Fibroblast of lung (primary cell): Measurements from ENCODE around the gene C1QTNF8. TPM values are rescaled to one million over a fixed set of nuclear protein-coding genes. Genes with fewer than 3 reads are reported as not detected.

Source experiments
- DNase-seq, 2 donors: peaks; one replicate each; pipeline versions ENCODE4 v3.0.0 to v3.0.0-alpha.2; 2010; ENCODE audit warnings: low read depth in 2 of 2
- H2AFZ ChIP-seq: 2 replicates; pipeline ENCODE4 v1.5.1; 2012; ENCODE audit warnings: low read length, control low read depth, inconsistent platforms
- H3K27ac ChIP-seq: 2 replicates; pipeline ENCODE4 v1.5.1; 2011; ENCODE audit warnings: low read length, control low read depth; ENCODE audit not compliant: insufficient read depth
- H3K27me3 ChIP-seq: 2 replicates; pipeline ENCODE4 v1.5.1; 2011; ENCODE audit warnings: mild to moderate bottlenecking, low read length; ENCODE audit not compliant: control insufficient read depth, insufficient read depth
- H3K36me3 ChIP-seq: 2 replicates; pipeline ENCODE4 v1.5.1; 2011; ENCODE audit warnings: low read length; ENCODE audit not compliant: control insufficient read depth, insufficient read depth
- H3K4me1 ChIP-seq: 2 replicates; pipeline ENCODE4 v1.5.1; 2011; ENCODE audit warnings: low read length; ENCODE audit not compliant: control insufficient read depth, insufficient read depth; ENCODE audit errors: extremely low read depth
- H3K4me2 ChIP-seq: 2 replicates; pipeline ENCODE4 v1.5.1; 2011; ENCODE audit warnings: low read length, control low read depth; ENCODE audit not compliant: insufficient read depth; ENCODE audit errors: extremely low read depth
- H3K4me3 ChIP-seq, 4 experiments: fragments of 200-600 bp in 1 of 4; sonication (generic) in 1 of 4; replicated peaks in 1 of 4; 2 replicates each; pipeline ENCODE4 v1.5.1; 2011 to 2016; ENCODE audit warnings: low read length in 4 of 4, low read depth in 3 of 4, mild to moderate bottlenecking in 3 of 4, control low read depth in 2 of 4, inconsistent platforms in 1 of 4, mixed read lengths in 1 of 4; ENCODE audit not compliant: insufficient read depth in 1 of 4; ENCODE audit errors: control extremely low read depth in 1 of 4
- H3K79me2 ChIP-seq: 2 replicates; pipeline ENCODE4 v1.5.1; 2012; ENCODE audit warnings: mild to moderate bottlenecking, low read length, inconsistent platforms; ENCODE audit not compliant: control insufficient read depth, insufficient read depth
- H3K9ac ChIP-seq: 2 replicates; pipeline ENCODE4 v1.5.1; 2011; ENCODE audit warnings: mild to moderate bottlenecking, low read length, control low read depth; ENCODE audit not compliant: insufficient read depth
- H3K9me3 ChIP-seq: 2 replicates; pipeline ENCODE4 v1.5.1; 2012; ENCODE audit warnings: low read depth, low read length; ENCODE audit not compliant: control insufficient read depth, insufficient read depth
- H4K20me1 ChIP-seq: 2 replicates; pipeline ENCODE4 v1.5.1; 2011; ENCODE audit warnings: low read length; ENCODE audit not compliant: control insufficient read depth, insufficient read depth; ENCODE audit errors: extremely low read depth
- EZH2 ChIP-seq: IDR thresholded peaks from 2 replicates; pipeline ENCODE4 v1.5.1; 2012; ENCODE audit warnings: low read length, control low read depth, mild to moderate bottlenecking; ENCODE audit errors: missing control alignments
- polyA plus RNA-seq, 2 donors: library from polyadenylated mRNA; depleted of rRNA in 1 of 2; stranded (reverse) in 1 of 2; unstranded in 1 of 2; fragments of >200 nt; gene quantifications; 2 replicates each; pipeline ENCODE4 v1.2.1, GENCODE V29; 2011 to 2012; ENCODE audit warnings: missing spikeins in 1 of 2
- total RNA-seq: library from RNA; depleted of rRNA; stranded (reverse); fragments of >200 nt; gene quantifications from 2 replicates; pipeline ENCODE4 v1.2.1, GENCODE V29; 2014
- TF ChIP-seq, protein P1 (sequence below), 2 donors: IDR thresholded peaks in 1 of 2; conservative IDR thresholded peaks in 1 of 2; 1 replicate in 1 of 2; 2 replicates in 1 of 2; pipeline ENCODE4 v1.5.1; 2011 to 2012; ENCODE audit warnings: low read length in 2 of 2, control low read depth in 1 of 2, inconsistent platforms in 1 of 2, low read depth in 1 of 2, mild to moderate bottlenecking in 1 of 2

Gene C1QTNF8
- total and polyA plus RNA-seq, 2 donors (not counting 1 experiment from before 2014, with no cell fraction given) = not detected

DNA sequence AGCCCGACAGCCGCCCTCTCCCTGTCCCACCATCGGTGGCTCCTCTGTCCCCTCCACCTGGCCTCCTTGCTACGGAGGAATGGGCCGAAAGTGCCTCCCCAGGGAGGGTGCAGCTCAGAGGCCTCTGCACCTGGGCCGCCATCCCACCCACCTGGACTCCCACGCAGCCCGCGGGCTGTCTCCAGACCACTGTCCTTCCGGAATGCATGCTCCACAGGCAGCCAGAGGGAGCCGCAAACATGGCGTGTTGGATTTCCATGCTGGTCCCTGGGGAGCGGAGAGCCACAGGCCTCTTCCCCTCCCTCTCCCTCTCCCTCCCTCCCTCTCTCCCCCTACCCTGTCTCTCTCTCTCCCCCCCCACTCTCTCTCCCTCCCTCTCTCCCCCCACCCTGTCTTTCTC is 20.5 kb downstream of the C1QTNF8 start:
- Histone ChIP-seq H3K36me3 (no peaks in the 10 kb centered on the region), H4K20me1 (no peaks in the 10 kb centered on the region), H3K4me3 (no peak overlapping the region), H3K4me1 (no peaks in the 10 kb centered on the region), H3K27ac (no peak overlapping the region), H3K79me2 (no peaks in the 10 kb centered on the region), H3K27me3 (no peaks in the 10 kb centered on the region), H3K9me3 (no peaks in the 10 kb centered on the region), H2AFZ (no peak overlapping the region), H3K9ac (no peak overlapping the region), H3K4me2 (no peak overlapping the region)
- TF ChIP-seq EZH2 = no peak
- TF ChIP-seq, protein P1, sequence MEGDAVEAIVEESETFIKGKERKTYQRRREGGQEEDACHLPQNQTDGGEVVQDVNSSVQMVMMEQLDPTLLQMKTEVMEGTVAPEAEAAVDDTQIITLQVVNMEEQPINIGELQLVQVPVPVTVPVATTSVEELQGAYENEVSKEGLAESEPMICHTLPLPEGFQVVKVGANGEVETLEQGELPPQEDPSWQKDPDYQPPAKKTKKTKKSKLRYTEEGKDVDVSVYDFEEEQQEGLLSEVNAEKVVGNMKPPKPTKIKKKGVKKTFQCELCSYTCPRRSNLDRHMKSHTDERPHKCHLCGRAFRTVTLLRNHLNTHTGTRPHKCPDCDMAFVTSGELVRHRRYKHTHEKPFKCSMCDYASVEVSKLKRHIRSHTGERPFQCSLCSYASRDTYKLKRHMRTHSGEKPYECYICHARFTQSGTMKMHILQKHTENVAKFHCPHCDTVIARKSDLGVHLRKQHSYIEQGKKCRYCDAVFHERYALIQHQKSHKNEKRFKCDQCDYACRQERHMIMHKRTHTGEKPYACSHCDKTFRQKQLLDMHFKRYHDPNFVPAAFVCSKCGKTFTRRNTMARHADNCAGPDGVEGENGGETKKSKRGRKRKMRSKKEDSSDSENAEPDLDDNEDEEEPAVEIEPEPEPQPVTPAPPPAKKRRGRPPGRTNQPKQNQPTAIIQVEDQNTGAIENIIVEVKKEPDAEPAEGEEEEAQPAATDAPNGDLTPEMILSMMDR (conservative IDR thresholded peaks at IDR 0.05 in 1 of 2, IDR thresholded peaks at IDR 0.05 in 1 of 2; ENCODE audit: low read depth in 1 of 2, low read length in 2 of 2) = no peak
- DNase-seq = no peak

DNA sequence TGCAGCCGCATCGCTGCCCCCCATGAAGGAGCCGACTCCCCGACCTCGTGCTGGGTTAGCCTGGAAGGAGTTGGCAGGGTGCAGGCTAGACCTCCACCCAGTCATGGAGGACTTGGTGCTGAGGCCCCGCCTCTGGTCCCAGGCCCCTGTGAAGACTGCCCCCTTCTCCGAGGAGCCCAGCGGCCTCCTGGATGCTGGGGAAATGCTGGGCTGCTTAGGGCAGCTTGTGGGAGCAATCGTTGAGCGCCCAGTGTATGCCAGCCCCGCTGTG is 21.7 kb downstream of the C1QTNF8 start:
- H3K4me3 ChIP-seq = no peak overlapping the region
- H3K4me2 ChIP-seq = no peak overlapping the region
- no peak overlapping the region for H3K9ac ChIP-seq
- no peaks in the 10 kb centered on the region for H3K27me3 ChIP-seq
- H3K79me2 ChIP-seq = no peaks in the 10 kb centered on the region
- no peak overlapping the region for H2AFZ ChIP-seq
- H3K9me3 ChIP-seq = no peaks in the 10 kb centered on the region
- H3K27ac ChIP-seq = no peak overlapping the region
- H3K4me1 ChIP-seq = no peaks in the 10 kb centered on the region
- TF ChIP-seq EZH2 = no peak
- H3K36me3 ChIP-seq = no peaks in the 10 kb centered on the region
- no peak for DNase-seq
- H4K20me1 ChIP-seq = no peaks in the 10 kb centered on the region

DNA sequence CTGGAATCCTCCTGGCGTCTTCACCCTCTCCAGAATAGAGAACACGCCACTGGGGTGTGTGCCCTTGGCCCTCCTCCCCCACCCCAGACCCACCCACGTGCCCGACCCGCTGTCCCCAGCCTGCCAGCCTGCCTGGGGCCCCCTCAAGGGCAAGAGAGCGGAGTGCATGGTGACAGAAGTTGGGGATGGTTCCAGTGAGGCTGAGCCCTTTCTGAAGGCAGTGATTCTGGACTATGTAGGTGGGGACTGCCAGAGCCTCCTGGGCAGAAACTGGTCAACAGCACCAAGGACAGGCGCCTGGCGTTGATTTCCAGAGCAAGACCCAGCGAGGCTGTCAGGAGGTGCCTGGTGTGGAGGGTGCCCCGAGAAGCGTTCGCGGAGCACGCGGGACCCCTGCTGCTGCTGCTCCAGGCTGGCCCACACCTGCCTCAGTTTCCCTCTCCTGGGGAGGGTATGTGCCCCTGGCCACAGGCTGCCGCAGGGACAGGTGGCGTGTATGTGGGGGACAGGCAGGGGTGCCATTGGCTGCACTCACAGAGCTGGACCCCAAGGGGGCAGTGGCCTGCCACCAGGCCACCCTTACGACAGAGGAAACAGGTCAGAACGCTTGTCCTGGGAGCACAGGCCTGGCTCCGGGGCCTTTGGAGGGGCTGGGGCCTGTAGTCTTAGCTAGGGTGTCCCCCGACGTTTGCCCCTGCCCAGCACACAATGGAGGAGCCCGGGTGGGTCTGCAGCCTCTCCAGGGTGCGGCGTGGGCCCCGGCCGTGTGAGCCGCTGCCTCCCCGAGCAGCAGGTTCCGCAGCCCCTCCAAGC is 22.3 kb downstream of the C1QTNF8 start:
- no peaks in the 10 kb centered on the region for H3K79me2 ChIP-seq
- H3K9ac ChIP-seq = no peak overlapping the region
- no peaks in the 10 kb centered on the region for H3K9me3 ChIP-seq
- H3K27me3 ChIP-seq = no peaks in the 10 kb centered on the region
- no peaks in the 10 kb centered on the region for H3K4me1 ChIP-seq
- H4K20me1 ChIP-seq = no peaks in the 10 kb centered on the region
- H3K4me2 ChIP-seq = no peak overlapping the region
- no peaks in the 10 kb centered on the region for H3K36me3 ChIP-seq
- no peak for DNase-seq
- no peak overlapping the region for H3K27ac ChIP-seq
- no peak for TF ChIP-seq EZH2
- TF ChIP-seq, protein P1 (conservative IDR thresholded peaks at IDR 0.05 in 1 of 2, IDR thresholded peaks at IDR 0.05 in 1 of 2; ENCODE audit: low read depth in 1 of 2, low read length in 2 of 2) = no peak
- no peak overlapping the region for H3K4me3 ChIP-seq
- no peak overlapping the region for H2AFZ ChIP-seq
